Measurements from ENCODE around the gene AGRP. TPM values are rescaled to one million over a fixed set of nuclear protein-coding genes. Genes with fewer than 3 reads are reported as not detected.

The AGRP gene
- polyA plus RNA-seq, 1 donor (not counting 4 experiments of a cell fraction or from before 2014, with no cell fraction given), result not detected

- Histone ChIP-seq H3K79me2 (ENCODE audit: control insufficient read depth, insufficient read depth, low read length) (peaks cover 49% of the 10 kb centered on the region), H3K36me3 (ENCODE audit: control insufficient read depth in 2 of 2, extremely low read depth in 1 of 2, insufficient read depth in 2 of 2, low read length in 2 of 2) (peaks cover 15 to 19% of the 10 kb centered on the region in 2 experiments), H3K9me1 (ENCODE audit: control insufficient read depth, extremely low read depth, insufficient read depth, low read length) (peaks cover 13% of the 10 kb centered on the region), H3K4me1 (ENCODE audit: control insufficient read depth, extremely low read depth, insufficient read depth, low read length) (peaks cover 32% of the 10 kb centered on the region), H3K9ac (ENCODE audit: control insufficient read depth, extremely low read depth, insufficient read depth, low read length) (no peak overlapping the region), H4K20me1 (ENCODE audit: control insufficient read depth, extremely low read depth, insufficient read depth, low read length) (peaks cover 33% of the 10 kb centered on the region), H3K9me3 (ENCODE audit: control insufficient read depth, low read depth, low read length) (no peaks in the 10 kb centered on the region), H3K4me2 (ENCODE audit: control insufficient read depth, extremely low read depth, insufficient read depth, low read depth, low read length) (no peak overlapping the region), H2AFZ (ENCODE audit: control insufficient read depth, low read length) (no peak overlapping the region), H3K4me3 (ENCODE audit: control insufficient read depth in 2 of 3, extremely low read depth in 1 of 3, insufficient read depth in 2 of 3, low read depth in 1 of 3, low read length in 3 of 3) (no peak overlapping the region), H3K27me3 (ENCODE audit: control insufficient read depth, extremely low read depth, insufficient read depth, low read length) (no peaks in the 10 kb centered on the region), H3K27ac (ENCODE audit: control insufficient read depth, insufficient read depth, low read length) (no peak overlapping the region)
- FAIRE-seq (no peak), DNase-seq (ENCODE audit: low read depth, low spot score) (no peak)
- dilution Hi-C loops (cut with MboI; ENCODE audit: extremely low pct_ligation_motif_present, low sequenced_read_pairs), result no loop called here
- TF ChIP-seq EZH2 (IDR thresholded peaks at IDR 0.05; ENCODE audit: low read length) (no peak), CTCF (optimal IDR thresholded peaks at IDR 0.05 in 1 of 3, IDR thresholded peaks at IDR 0.05 in 1 of 3, conservative IDR thresholded peaks at IDR 0.05 in 1 of 3; ENCODE audit: extremely low read depth in 1 of 3, insufficient read depth in 2 of 3, low read length in 3 of 3) (no peak)
Measured at GRCh38 chr16:67460961-67461360, 22.4 kb downstream of the AGRP start.

GRCh38 chr16:67460168-67460567 is 23.2 kb downstream of the AGRP start:
- H3K9ac ChIP-seq (ENCODE audit: control insufficient read depth, extremely low read depth, insufficient read depth, low read length), result no peak overlapping the region
- FAIRE-seq (no peak), DNase-seq (ENCODE audit: low read depth, low spot score) (no peak)
- H3K27me3 ChIP-seq (ENCODE audit: control insufficient read depth, extremely low read depth, insufficient read depth, low read length), result no peaks in the 10 kb centered on the region
- H3K9me1 ChIP-seq (ENCODE audit: control insufficient read depth, extremely low read depth, insufficient read depth, low read length), result peaks cover 13% of the 10 kb centered on the region
- no peak for TF ChIP-seq CTCF (optimal IDR thresholded peaks at IDR 0.05 in 1 of 3, IDR thresholded peaks at IDR 0.05 in 1 of 3, conservative IDR thresholded peaks at IDR 0.05 in 1 of 3; ENCODE audit: extremely low read depth in 1 of 3, insufficient read depth in 2 of 3, low read length in 3 of 3)
- H4K20me1 ChIP-seq (ENCODE audit: control insufficient read depth, extremely low read depth, insufficient read depth, low read length), result peaks cover 31% of the 10 kb centered on the region
- peaks cover 41% of the 10 kb centered on the region for H3K79me2 ChIP-seq (ENCODE audit: control insufficient read depth, insufficient read depth, low read length)
- H3K4me2 ChIP-seq (ENCODE audit: control insufficient read depth, extremely low read depth, insufficient read depth, low read depth, low read length), result no peak overlapping the region
- dilution Hi-C loops (cut with MboI; ENCODE audit: extremely low pct_ligation_motif_present, low sequenced_read_pairs), result no loop called here
- no peak overlapping the region for H3K4me3 ChIP-seq (ENCODE audit: control insufficient read depth in 2 of 3, extremely low read depth in 1 of 3, insufficient read depth in 2 of 3, low read depth in 1 of 3, low read length in 3 of 3)
- no peak overlapping the region for H3K27ac ChIP-seq (ENCODE audit: control insufficient read depth, insufficient read depth, low read length)
- H3K36me3 ChIP-seq (ENCODE audit: control insufficient read depth in 2 of 2, extremely low read depth in 1 of 2, insufficient read depth in 2 of 2, low read length in 2 of 2), result peaks cover 14 to 16% of the 10 kb centered on the region in 2 experiments
- no peak overlapping the region for H2AFZ ChIP-seq (ENCODE audit: control insufficient read depth, low read length)
- H3K4me1 ChIP-seq (ENCODE audit: control insufficient read depth, extremely low read depth, insufficient read depth, low read length), result peaks cover 27% of the 10 kb centered on the region
- H3K9me3 ChIP-seq (ENCODE audit: control insufficient read depth, low read depth, low read length), result no peaks in the 10 kb centered on the region

Measured in keratinocyte (primary cell).